Head of caudate nucleus (tissue), 42 donors: ENCODE results near the gene TGM1.

Source experiments
- DNase-seq, 42 donors: peaks; one replicate each; pipeline versions ENCODE4 v3.0.0 to v3.0.0-alpha.2; 2020 to 2021; ENCODE audit warnings: mixed read lengths in 7 of 42
- intact Hi-C: fragments of 100-400 bp; cut with DNase I; formaldehyde crosslinking; loops from one replicate; pipeline ENCODE4 v1.15.0; 2022

TGM1 gene

GRCh38 chr14:24262821-24263733, at the start of gene TGM1:
Gene TGM1 (minus strand): TSS chr14:24263177. CDS start chr14:24262352, 825 bp downstream.
- intact Hi-C loops, result no loop called here
- no peak for DNase-seq

GRCh38 chr14:24311837-24312615, 49.0 kb upstream of the TGM1 start:
- no peak for DNase-seq
- intact Hi-C loops, result no loop called here

- peak in 41 of 42 donors; percentile 16 to 79 (median 62) for DNase-seq
- intact Hi-C loops, result no loop called here
Measured at GRCh38 chr14:24310646-24311604, 47.9 kb upstream of the TGM1 start, which contains the start of gene LTB4R. Gene LTB4R (plus strand): TSS chr14:24311502. CDS start chr14:24315652, 4,150 bp downstream.

- DNase-seq, result no peak
- intact Hi-C loops, result no loop called here
Measured at GRCh38 chr14:24310265-24310645, 47.3 kb upstream of the TGM1 start.

- DNase-seq, result no peak
- intact Hi-C loops, result no loop called here
Measured at GRCh38 chr14:24309538-24310264, 46.7 kb upstream of the TGM1 start, which contains the start of gene LTB4R2. Gene LTB4R2 (plus strand): TSS chr14:24310140. CDS start chr14:24310665, 525 bp downstream.

DNA sequence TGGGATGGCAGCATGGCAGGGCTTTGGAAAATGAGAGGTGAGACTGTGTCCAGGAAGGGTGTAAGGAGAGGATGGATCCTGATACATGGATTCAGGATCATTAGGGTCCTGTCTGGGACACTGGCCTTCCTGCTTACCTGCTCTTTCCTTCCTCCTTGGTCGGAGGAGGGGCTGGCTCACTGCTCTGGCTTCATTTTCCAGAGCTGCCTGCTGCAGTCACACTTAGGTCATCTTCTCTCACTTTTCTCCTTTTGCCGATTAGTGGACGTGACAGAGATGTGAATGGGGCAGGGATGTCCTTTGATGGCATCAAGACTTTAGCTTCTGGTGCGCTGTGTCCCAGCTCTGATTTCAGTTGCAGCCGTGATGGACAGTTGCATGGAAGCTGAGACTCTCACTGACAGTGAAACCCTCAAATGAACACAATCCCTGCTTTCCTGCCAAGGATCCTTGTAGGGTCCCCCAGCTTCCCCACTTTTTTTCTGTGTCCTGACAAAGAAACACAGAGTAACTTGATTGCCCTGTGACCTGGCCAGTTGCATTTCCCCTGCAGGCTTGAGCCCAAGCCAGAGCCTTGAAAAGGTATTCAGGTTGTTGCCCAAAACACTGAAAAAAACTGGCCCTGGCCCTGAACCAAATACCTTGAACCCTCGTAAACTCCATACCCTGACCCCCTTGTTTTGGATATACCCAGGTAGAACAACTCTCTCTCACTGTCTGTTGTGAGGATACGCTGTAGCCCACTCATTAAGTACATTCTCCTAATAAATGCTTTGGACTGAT, 45.6 kb upstream of the TGM1 start:
- intact Hi-C loops, result no loop called here
- no peak for DNase-seq

GRCh38 chr14:24307575-24308341, 44.8 kb upstream of the TGM1 start, which contains the start of gene CIDEB:
Gene CIDEB (minus strand): TSS chr14:24307977. CDS start chr14:24307858, 119 bp downstream.
- intact Hi-C loops, result no loop called here
- peak in 37 of 42 donors; percentile 18 to 86 (median 68) for DNase-seq

GRCh38 chr14:24307156-24307574, 44.2 kb upstream of the TGM1 start:
- intact Hi-C loops, result no loop called here
- no peak for DNase-seq

DNA sequence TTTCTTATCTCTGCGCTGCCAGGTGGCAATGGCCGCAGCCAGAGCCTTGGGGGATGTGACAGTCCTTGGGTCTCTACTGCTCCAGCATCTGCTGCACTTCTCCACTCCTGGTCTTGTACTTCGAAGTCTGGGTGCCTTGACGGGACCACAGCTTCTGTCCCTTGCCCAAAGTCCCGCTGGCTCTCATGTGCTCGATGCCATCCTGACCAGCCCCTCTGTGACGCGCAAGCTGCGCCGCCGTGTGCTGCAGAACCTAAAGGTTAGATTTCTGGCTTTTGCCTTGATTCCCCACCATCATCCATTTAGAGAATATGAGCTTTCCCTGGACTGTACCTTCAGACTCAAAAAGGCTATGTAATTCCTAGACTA, 41.0 kb upstream of the TGM1 start:
- intact Hi-C loops, result no loop called here
- DNase-seq, result no peak

DNA sequence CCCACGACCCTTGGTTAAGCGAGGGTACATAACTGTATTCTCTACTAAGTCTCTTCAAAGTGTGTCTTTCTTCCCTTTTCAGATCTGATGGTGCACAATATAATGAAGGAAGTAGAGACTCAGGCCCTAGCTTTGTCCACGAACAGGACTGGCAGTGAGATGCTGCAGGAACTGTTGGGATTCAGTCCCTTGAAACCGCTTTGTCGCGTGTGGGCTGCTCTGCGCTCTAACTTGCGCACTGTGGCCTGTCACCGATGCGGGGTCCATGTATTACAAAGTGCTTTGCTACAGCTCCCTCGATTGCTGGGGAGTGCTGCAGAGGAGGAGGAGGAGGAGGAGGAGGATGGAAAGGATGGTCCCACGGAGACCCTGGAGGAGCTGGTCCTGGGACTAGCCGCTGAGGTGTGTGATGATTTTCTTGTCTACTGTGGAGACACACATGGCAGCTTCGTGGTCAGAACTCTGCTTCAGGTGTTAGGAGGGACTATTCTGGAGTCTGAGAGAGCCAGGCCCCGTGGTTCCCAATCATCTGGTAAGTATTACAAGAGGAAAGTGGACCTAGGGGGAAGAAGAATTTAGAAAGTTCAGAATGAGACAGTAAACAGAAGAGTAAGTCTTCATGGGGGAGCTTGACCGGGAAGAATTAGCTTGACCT, 37.5 kb upstream of the TGM1 start:
- no peak for DNase-seq
- intact Hi-C loops, result no loop called here

- peak; percentile 85 to 97 (median 94) for DNase-seq
- intact Hi-C loops, result loop anchor here (5.0 kb wide), 1 partner anchor 57 kb away; the partner anchor contains the start of gene TINF2
Measured at GRCh38 chr14:24299255-24300191, 36.5 kb upstream of the TGM1 start, which contains the start of the genes DHRS1 and NOP9. Gene DHRS1 (minus strand): TSS chr14:24299780. CDS start chr14:24299106, 674 bp downstream. Gene NOP9 (plus strand): TSS chr14:24299850. CDS start chr14:24299955, 105 bp downstream.

DNA sequence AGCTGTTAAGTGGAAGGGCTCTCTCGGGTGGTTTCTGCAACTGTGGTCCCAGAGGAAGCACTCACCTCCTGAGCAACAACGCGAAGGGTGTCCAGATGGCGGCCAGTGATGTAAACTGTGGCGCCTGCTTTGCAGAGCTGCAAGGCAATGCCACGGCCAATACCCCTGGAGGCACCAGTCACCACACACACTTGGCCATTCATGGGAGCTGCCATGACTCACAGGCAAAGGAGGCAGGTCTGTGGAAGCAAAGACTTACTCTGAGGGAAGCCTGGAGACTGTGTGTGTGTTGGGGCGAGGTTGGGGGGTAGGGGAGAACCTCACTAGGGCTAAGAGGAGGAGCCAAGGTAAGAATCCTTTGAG, 35.9 kb upstream of the TGM1 start:
- DNase-seq, result peak in 1 of 42 donors; percentile 57
- intact Hi-C loops, result loop anchor here (5.0 kb wide), 1 partner anchor 57 kb away; the partner anchor contains the start of gene TINF2

DNA sequence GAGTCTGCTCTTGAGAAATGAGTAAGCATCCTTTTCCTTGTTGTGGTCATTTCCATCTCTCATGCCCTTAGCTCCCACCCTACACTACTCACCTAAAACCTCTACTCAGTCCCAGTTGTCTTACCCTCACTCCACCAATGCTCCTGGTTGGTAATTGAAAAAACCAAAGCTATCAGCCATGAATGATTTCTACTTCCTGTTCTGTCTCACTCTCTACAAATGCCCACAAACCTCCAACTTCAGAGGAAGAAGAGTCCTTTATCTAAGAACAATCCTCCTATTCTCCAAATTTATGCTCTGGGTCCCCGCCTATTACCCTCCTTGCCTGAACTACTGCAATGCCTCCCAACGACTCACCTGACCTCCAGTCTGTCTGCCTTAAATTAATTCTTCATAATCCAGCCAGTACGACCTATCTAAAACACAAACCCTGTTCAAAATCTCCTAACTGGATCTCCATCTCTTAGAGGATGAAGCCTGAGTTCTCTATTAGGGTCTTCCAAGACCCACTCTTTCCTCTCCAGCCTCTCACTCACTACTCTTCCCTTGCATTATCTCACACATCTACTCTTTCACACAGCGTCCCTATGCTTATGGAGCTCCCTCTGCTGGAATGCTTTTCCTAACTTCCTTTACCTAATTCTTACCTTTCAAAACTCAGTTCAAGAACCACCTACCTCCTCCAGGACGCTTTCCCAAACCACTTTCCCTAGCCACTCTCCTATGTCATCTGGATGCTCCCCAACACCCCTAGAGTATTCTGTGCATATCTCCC, 34.4 kb upstream of the TGM1 start:
- no peak for DNase-seq
- intact Hi-C loops, result loop anchor here (5.0 kb wide), 1 partner anchor 55 kb away; the partner anchor contains the start of gene TINF2
